OCI-LY1 (cell line): ENCODE results near the gene ALCAM.

Experiments
- EZH2 ChIP-seq: fragments of 200-600 bp; sonication (generic), shearing (Covaris generic); IDR thresholded peaks from 2 replicates; pipeline ENCODE4 v1.8.0; 2017; ENCODE audit warnings: borderline replicate concordance, mixed run types, mild to moderate bottlenecking, antibody characterized with exemption, low read length, moderate library complexity, mixed read lengths
- TF ChIP-seq, protein P1 (sequence below): fragments of 200-600 bp; sonication (generic), shearing (Covaris generic); IDR thresholded peaks from 2 replicates; pipeline ENCODE4 v1.5.1; 2017; ENCODE audit warnings: mild to moderate bottlenecking, antibody characterized with exemption, low read length, moderate library complexity, mixed read lengths

DNA sequence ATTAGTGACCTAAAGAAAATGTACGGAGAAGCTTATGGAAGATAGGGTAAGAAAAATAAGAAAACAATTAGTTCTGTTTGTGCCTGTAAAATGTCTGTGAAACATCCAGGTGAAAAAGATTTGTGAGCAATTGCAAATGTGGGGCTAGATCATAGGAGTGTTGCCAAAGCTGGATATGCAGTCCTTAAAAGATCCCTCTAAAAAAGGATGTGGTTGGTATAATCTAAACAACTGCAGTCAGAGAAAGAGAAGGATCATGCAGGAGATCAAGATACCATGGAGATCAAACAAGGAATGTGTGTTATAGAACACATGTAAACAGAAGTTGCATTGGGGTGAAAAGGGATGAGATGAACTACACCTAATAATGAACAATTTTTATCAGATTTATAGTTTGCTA is 116.8 kb downstream of the ALCAM start:
- TF ChIP-seq, protein P1, sequence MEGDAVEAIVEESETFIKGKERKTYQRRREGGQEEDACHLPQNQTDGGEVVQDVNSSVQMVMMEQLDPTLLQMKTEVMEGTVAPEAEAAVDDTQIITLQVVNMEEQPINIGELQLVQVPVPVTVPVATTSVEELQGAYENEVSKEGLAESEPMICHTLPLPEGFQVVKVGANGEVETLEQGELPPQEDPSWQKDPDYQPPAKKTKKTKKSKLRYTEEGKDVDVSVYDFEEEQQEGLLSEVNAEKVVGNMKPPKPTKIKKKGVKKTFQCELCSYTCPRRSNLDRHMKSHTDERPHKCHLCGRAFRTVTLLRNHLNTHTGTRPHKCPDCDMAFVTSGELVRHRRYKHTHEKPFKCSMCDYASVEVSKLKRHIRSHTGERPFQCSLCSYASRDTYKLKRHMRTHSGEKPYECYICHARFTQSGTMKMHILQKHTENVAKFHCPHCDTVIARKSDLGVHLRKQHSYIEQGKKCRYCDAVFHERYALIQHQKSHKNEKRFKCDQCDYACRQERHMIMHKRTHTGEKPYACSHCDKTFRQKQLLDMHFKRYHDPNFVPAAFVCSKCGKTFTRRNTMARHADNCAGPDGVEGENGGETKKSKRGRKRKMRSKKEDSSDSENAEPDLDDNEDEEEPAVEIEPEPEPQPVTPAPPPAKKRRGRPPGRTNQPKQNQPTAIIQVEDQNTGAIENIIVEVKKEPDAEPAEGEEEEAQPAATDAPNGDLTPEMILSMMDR: no peak
- no peak for TF ChIP-seq EZH2
